A549 treated with RU486 at 1 μM for 4 hours (cell line): ENCODE data around the gene UGGT1. TPM values are rescaled to one million over a fixed set of nuclear protein-coding genes. Genes with fewer than 3 reads are reported as not detected.

ENCODE experiments used
- total RNA-seq: library from RNA; stranded (reverse); fragments of 200-300 nt; extraction: Qiagen RNA extraction; gene quantifications from 5 replicates; pipeline ENCODE4 v1.2.3, GENCODE V29; 2022; ENCODE audit warnings: low read depth

The UGGT1 gene, protein sequence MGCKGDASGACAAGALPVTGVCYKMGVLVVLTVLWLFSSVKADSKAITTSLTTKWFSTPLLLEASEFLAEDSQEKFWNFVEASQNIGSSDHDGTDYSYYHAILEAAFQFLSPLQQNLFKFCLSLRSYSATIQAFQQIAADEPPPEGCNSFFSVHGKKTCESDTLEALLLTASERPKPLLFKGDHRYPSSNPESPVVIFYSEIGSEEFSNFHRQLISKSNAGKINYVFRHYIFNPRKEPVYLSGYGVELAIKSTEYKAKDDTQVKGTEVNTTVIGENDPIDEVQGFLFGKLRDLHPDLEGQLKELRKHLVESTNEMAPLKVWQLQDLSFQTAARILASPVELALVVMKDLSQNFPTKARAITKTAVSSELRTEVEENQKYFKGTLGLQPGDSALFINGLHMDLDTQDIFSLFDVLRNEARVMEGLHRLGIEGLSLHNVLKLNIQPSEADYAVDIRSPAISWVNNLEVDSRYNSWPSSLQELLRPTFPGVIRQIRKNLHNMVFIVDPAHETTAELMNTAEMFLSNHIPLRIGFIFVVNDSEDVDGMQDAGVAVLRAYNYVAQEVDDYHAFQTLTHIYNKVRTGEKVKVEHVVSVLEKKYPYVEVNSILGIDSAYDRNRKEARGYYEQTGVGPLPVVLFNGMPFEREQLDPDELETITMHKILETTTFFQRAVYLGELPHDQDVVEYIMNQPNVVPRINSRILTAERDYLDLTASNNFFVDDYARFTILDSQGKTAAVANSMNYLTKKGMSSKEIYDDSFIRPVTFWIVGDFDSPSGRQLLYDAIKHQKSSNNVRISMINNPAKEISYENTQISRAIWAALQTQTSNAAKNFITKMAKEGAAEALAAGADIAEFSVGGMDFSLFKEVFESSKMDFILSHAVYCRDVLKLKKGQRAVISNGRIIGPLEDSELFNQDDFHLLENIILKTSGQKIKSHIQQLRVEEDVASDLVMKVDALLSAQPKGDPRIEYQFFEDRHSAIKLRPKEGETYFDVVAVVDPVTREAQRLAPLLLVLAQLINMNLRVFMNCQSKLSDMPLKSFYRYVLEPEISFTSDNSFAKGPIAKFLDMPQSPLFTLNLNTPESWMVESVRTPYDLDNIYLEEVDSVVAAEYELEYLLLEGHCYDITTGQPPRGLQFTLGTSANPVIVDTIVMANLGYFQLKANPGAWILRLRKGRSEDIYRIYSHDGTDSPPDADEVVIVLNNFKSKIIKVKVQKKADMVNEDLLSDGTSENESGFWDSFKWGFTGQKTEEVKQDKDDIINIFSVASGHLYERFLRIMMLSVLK (N-terminal part only)
- 18.1 to 25.8 TPM (median 22.3 TPM) in 5 replicates for total RNA-seq

DNA sequence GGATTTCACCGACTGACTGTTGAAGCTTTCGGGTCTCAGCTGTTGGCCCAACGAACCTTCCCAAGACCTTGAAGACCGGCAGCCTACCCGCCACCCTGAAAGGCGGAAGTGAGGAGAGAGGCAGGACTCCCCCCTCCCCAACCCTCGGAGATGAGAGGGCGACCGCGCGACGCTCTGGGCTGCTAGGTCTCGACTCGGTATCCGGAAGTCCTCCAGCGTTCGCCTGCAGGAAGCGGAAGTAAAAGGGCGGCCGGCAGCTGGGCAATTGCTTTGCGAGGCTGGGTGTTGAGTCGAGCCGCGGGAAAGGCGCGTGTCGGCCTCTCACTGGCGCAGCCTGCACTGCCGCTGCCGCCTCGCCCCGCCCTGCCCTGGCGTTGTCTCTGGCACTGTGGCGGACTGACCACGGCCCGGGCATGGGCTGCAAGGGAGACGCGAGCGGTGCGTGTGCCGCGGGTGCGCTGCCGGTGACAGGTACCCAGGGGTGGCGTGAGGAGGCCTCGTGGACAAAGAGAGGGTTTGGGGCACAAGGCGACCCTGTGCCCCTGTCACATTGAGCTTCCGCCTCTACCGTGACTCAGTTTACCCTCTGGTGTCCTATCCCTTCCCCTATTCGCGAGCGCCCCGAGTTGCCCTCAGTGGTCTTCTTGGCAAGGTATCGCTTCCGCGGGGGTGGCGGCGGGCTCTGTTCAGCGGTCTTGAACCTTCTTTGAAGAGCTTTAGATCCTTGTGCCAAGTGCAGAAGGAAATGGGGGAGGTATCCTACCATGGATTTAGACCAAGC is at the start of gene UGGT1:
Gene UGGT1, plus strand, starts transcription at position 256 of the 781 bp plus-strand sequence. Its CDS starts 158 bp downstream, at position 414.

Other genes starting within 250 kb of the UGGT1 start
- 52.5 to 57.2 TPM (median 52.9 TPM) in 5 replicates for gene POLR2D, start 233.0 kb upstream of the UGGT1 start, total RNA-seq
- 14.3 to 19.3 TPM (median 18.9 TPM) in 5 replicates for gene AMMECR1L, start 205.2 kb upstream of the UGGT1 start, total RNA-seq
- 11.8 to 12.4 TPM (median 12.2 TPM) in 5 replicates for gene SAP130, start 63.1 kb upstream of the UGGT1 start, total RNA-seq
- 9.1 to 14.4 TPM (median 12.9 TPM) in 5 replicates for gene HS6ST1, start 227.7 kb downstream of the UGGT1 start, total RNA-seq